BE2C (cell line): Measurements from ENCODE around the gene C2orf68.
A peak's percentile ranks its signal among the peaks of the same experiment; 100 is the strongest.
"Not testable (repeated sequence)": the region's sequence is repeated elsewhere in the genome, so short reads cannot be mapped to it uniquely, and the experiment has no call there.

ENCODE experiments used
- DNase-seq: peaks from one replicate; pipeline ENCODE4 v3.0.0-alpha.2; 2020
- H3K27me3 ChIP-seq: fragments of 250-450 bp; sonication (Bioruptor Pico); 2 replicates; pipeline ENCODE4 v1.5.1; 2020; ENCODE audit warnings: mild to moderate bottlenecking
- H3K36me3 ChIP-seq: fragments of 250-450 bp; sonication (Bioruptor Pico); 2 replicates; pipeline ENCODE4 v1.5.1; 2020; ENCODE audit warnings: mild to moderate bottlenecking
- H3K4me1 ChIP-seq: fragments of 250-450 bp; sonication (Bioruptor Pico); 2 replicates; pipeline ENCODE4 v1.5.1; 2020
- H3K4me3 ChIP-seq: 2 replicates; pipeline ENCODE4 v1.5.1; 2011; ENCODE audit warnings: low read depth, low read length
- H3K9me3 ChIP-seq: fragments of 250-450 bp; sonication (Bioruptor Pico); 2 replicates; pipeline ENCODE4 v1.5.1; 2020
- CTCF ChIP-seq: IDR thresholded peaks from 2 replicates; pipeline ENCODE4 v1.5.1; 2012; ENCODE audit warnings: mild to moderate bottlenecking, low read depth, low read length

The C2orf68 gene

DNA sequence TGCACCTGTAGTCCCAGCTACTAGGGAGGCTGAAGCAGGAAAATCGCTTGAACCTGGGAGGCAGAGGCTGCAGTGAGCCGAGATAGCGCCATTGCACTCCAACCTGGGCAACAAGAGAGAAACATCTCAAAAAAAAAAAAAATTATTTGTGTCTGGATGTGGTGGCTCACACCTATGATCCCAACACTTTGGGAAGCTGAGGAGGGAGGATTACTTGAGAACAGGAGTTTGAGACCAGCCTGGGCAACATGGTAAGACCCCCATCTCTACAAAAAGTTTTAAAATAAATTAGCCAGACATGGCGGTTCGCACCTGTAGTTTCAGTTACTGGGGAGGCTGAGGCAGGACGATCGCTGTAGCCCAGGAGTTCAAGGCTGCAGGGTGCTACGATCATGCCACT lies 36.1 kb downstream of the C2orf68 start:
- no peak for TF ChIP-seq CTCF
- H3K9me3 ChIP-seq: no peaks in the 10 kb centered on the region
- no peaks in the 10 kb centered on the region for H3K36me3 ChIP-seq
- no peak overlapping the region for H3K4me3 ChIP-seq
- H3K4me1 ChIP-seq: no peaks in the 10 kb centered on the region
- no peak for DNase-seq
- no peaks in the 10 kb centered on the region for H3K27me3 ChIP-seq

DNA sequence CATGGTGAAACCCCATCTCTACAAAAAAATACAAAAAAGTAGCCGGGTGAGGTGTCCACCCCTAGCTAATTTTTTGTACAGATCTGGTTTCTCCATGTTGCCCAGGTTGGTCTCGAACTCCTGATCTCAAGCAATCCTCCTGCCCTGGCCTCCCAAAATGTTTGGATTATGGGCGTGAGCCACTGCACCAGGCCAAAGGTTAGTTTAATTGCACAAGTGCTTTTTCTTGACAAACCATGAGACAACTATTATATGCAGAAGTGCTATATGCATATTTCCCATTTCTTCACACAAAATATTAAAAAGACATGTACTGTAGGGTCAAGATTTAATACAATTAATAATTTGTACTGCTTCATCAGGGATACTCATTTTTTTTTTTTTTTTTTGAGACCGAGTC lies 45.6 kb downstream of the C2orf68 start:
- H3K36me3 ChIP-seq: no peaks in the 10 kb centered on the region
- no peak overlapping the region for H3K4me3 ChIP-seq
- no peaks in the 10 kb centered on the region for H3K4me1 ChIP-seq
- H3K27me3 ChIP-seq: peaks cover 5% of the 10 kb centered on the region; the same call in 1 of the 2 replicates
- no peaks in the 10 kb centered on the region for H3K9me3 ChIP-seq
- TF ChIP-seq CTCF: no peak
- no peak for DNase-seq

- no peaks in the 10 kb centered on the region for H3K27me3 ChIP-seq
- H3K4me1 ChIP-seq: no peaks in the 10 kb centered on the region
- no peak for TF ChIP-seq CTCF
- no peak for DNase-seq
- H3K9me3 ChIP-seq: no peaks in the 10 kb centered on the region
- H3K36me3 ChIP-seq: no peaks in the 10 kb centered on the region
- no peak overlapping the region for H3K4me3 ChIP-seq
Observed at GRCh38 chr2:85564144-85564563, 47.7 kb downstream of the C2orf68 start.

GRCh38 chr2:85561280-85562212 lies 50.3 kb downstream of the C2orf68 start, which contains the start of gene GGCX:
Gene GGCX (minus strand): TSS chr2:85561493. CDS start chr2:85561428, 65 bp downstream.
- H3K4me3 ChIP-seq: peak within 1 kb of the TSS; percentile 75
- no peaks in the 10 kb centered on the region for H3K9me3 ChIP-seq
- H3K36me3 ChIP-seq: no peaks in the 10 kb centered on the region
- peak; percentile 91 for DNase-seq
- H3K27me3 ChIP-seq: no peaks in the 10 kb centered on the region
- H3K4me1 ChIP-seq: no peaks in the 10 kb centered on the region
- TF ChIP-seq CTCF: no peak

DNA sequence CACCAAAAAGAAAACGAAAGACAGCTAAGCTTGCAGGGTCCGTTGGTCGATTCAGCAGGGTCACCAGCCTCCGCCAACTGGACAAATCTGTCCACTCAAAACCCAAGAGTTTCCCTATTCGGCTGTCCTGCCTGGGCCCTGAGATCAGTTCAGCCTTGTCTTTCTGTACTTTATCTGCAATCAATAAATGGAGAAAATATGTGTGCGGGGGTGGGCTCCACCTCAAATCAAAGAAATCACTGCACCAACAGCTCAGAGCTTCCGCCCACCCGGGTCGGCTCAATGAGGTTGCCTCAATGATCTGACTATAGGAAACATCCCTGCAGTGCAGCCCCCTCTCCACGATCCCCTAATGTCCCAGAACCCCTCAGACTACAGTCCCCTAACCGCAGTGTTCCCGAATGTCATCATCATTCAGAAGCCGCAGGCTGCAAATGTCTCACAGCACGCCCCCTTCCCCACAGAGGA lies 51.0 kb downstream of the C2orf68 start:
- no peaks in the 10 kb centered on the region for H3K9me3 ChIP-seq
- no peak for TF ChIP-seq CTCF
- no peaks in the 10 kb centered on the region for H3K36me3 ChIP-seq
- peak overlapping the region; percentile 75 for H3K4me3 ChIP-seq
- H3K27me3 ChIP-seq: no peaks in the 10 kb centered on the region
- no peak for DNase-seq
- no peaks in the 10 kb centered on the region for H3K4me1 ChIP-seq

DNA sequence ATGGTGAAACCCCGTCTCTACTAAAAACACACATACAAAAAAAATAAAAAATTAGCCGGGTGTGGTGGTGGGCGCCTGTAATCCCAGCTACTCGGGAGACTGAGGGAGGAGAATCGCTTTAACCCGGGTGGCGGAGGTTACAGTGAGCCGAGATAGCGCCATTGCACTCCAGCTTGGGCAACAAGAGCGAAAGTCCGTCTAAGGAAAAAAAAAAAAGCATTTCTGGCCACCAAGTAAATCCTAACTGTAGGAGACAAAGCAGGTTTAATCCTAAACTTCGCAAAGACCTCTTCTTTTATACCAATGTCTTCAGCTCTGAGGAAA lies 51.5 kb downstream of the C2orf68 start:
- not testable (repeated sequence) for H3K27me3 ChIP-seq, DNase-seq, H3K9me3 ChIP-seq, H3K36me3 ChIP-seq, H3K4me1 ChIP-seq
- peak overlapping the region; percentile 75 for H3K4me3 ChIP-seq
